Measurements from ENCODE around the gene IQSEC1. TPM values are rescaled to one million over a fixed set of nuclear protein-coding genes. Genes with fewer than 3 reads are reported as not detected.

Gene IQSEC1
- total and polyA plus RNA-seq, 10 of the 15 experiments (the other 5 are each of a cell fraction or from before 2014, with no cell fraction given), result 0.92 to 55.2 (median 8.5) TPM

DNA sequence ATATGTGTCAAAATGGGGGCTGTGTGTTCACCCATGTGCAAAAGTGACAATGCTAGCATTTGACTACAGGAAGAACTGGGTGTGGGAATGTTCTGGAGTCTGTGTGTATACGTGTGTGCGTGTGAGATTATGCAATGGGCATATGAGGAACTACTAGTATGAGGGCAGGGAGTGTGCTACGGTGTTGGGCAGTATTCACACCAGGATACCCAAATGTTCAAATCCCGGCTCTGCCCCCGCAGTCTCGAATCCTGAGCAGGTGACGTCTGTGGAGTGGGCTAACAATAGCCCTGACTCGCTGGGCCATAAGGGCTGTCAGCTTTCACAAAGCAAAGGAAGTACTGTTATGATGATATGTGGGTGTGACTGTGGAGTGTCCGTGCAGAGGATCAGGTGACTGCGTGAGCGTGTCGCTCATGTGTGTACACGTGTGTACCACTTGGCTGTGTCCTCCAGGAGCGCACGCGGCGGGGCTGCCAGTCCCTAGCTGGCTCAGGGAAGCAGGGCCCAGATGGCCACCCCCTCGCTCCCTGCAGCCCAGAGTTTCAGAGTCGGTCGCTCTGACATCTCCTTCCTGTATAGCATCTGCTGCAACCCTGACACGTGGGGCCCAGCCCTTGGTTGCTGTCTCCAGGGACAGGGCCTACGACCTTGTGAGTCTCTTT is 27.2 kb downstream of the IQSEC1 start (continued):
- TF ChIP-seq, protein P1, sequence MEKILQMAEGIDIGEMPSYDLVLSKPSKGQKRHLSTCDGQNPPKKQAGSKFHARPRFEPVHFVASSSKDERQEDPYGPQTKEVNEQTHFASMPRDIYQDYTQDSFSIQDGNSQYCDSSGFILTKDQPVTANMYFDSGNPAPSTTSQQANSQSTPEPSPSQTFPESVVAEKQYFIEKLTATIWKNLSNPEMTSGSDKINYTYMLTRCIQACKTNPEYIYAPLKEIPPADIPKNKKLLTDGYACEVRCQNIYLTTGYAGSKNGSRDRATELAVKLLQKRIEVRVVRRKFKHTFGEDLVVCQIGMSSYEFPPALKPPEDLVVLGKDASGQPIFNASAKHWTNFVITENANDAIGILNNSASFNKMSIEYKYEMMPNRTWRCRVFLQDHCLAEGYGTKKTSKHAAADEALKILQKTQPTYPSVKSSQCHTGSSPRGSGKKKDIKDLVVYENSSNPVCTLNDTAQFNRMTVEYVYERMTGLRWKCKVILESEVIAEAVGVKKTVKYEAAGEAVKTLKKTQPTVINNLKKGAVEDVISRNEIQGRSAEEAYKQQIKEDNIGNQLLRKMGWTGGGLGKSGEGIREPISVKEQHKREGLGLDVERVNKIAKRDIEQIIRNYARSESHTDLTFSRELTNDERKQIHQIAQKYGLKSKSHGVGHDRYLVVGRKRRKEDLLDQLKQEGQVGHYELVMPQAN (conservative IDR thresholded peaks at IDR 0.05), result peak; percentile 63
- TF ChIP-seq LARP7 (IDR thresholded peaks at IDR 0.05) (no peak), RUNX3 (IDR thresholded peaks at IDR 0.05; ENCODE audit: low read length) (peak; percentile 68), HDAC6 (IDR thresholded peaks at IDR 0.05; ENCODE audit: unreplicated experiment) (no peak), RAD21 (IDR thresholded peaks at IDR 0.05; ENCODE audit: insufficient read depth, low read depth, low read length) (no peak), BCL11A (IDR thresholded peaks at IDR 0.05; ENCODE audit: low read depth, low read length) (peak; percentile 38; the same call in 1 of the 2 replicates), RFX5 (IDR thresholded peaks at IDR 0.05; ENCODE audit: low read depth, low read length) (no peak), RCOR1 (conservative IDR thresholded peaks at IDR 0.05; ENCODE audit: low read depth, low read length) (peak; percentile 68; the same call in 1 of the 2 replicates), CHD1 (IDR thresholded peaks at IDR 0.05; ENCODE audit: low read depth, low read length) (no peak), RBBP5 (conservative IDR thresholded peaks at IDR 0.05) (no peak), KLF5 (IDR thresholded peaks at IDR 0.05; ENCODE audit: partially characterized antibody) (peak; percentile 69), ATF7 (IDR thresholded peaks at IDR 0.05; ENCODE audit: low read depth) (peak; percentile 90), SMARCA5 (IDR thresholded peaks at IDR 0.05) (peak; percentile 81; the same call in 1 of the 2 replicates), EED (IDR thresholded peaks at IDR 0.05; ENCODE audit: low read depth) (peak; percentile 93), MXI1 (IDR thresholded peaks at IDR 0.05; ENCODE audit: low read depth, low read length) (peak; percentile 90), SIX5 (IDR thresholded peaks at IDR 0.05; ENCODE audit: low read depth, low read length, severe bottlenecking) (no peak), WRNIP1 (IDR thresholded peaks at IDR 0.05; ENCODE audit: borderline replicate concordance, low read depth, low read length) (no peak), NRF1 (conservative IDR thresholded peaks at IDR 0.05; ENCODE audit: low read depth, low read length) (no peak), TAF1 (IDR thresholded peaks at IDR 0.05; ENCODE audit: borderline replicate concordance, low read depth, low read length) (no peak), BMI1 (IDR thresholded peaks at IDR 0.05; ENCODE audit: borderline replicate concordance) (no peak), ZNF592 (IDR thresholded peaks at IDR 0.05) (peak; percentile 36; the same call in 1 of the 2 replicates), MYC (IDR thresholded peaks at IDR 0.05; ENCODE audit: insufficient read depth, insufficient read length, insufficient replicate concordance, low read length, severe bottlenecking) (peak; percentile 42)
- TF ChIP-seq, protein P2, sequence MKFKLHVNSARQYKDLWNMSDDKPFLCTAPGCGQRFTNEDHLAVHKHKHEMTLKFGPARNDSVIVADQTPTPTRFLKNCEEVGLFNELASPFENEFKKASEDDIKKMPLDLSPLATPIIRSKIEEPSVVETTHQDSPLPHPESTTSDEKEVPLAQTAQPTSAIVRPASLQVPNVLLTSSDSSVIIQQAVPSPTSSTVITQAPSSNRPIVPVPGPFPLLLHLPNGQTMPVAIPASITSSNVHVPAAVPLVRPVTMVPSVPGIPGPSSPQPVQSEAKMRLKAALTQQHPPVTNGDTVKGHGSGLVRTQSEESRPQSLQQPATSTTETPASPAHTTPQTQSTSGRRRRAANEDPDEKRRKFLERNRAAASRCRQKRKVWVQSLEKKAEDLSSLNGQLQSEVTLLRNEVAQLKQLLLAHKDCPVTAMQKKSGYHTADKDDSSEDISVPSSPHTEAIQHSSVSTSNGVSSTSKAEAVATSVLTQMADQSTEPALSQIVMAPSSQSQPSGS (IDR thresholded peaks at IDR 0.05; ENCODE audit: low read length), result no peak; the same call in 1 of the 2 replicates

Data from GM12878 (cell line).